Skeletal muscle tissue (tissue), 4 donors: Measurements from ENCODE around the gene LHFPL6. TPM values are rescaled to one million over a fixed set of nuclear protein-coding genes. Genes with fewer than 3 reads are reported as not detected.
A peak's percentile ranks its signal among the peaks of the same experiment; 100 is the strongest.

ENCODE experiments used
- H3K27ac ChIP-seq: one replicate; pipeline ENCODE4 v1.7.0; 2013; ENCODE audit warnings: mild to moderate bottlenecking, low read depth, low read length, inconsistent platforms
- H3K27me3 ChIP-seq, 3 donors: one replicate each; pipeline ENCODE4 v1.7.0; 2013; ENCODE audit warnings: low read length in 3 of 3; ENCODE audit not compliant: control insufficient read depth in 3 of 3, insufficient read depth in 3 of 3
- H3K36me3 ChIP-seq, 3 donors: one replicate each; pipeline ENCODE4 v1.7.0; 2013; ENCODE audit warnings: low read length in 3 of 3; ENCODE audit not compliant: control insufficient read depth in 3 of 3, insufficient read depth in 3 of 3
- H3K4me1 ChIP-seq, 3 donors: one replicate each; pipeline ENCODE4 v1.7.0; 2013; ENCODE audit warnings: low read length in 3 of 3, mild to moderate bottlenecking in 3 of 3; ENCODE audit not compliant: control insufficient read depth in 3 of 3, insufficient read depth in 3 of 3
- H3K4me3 ChIP-seq, 3 donors: one replicate each; pipeline ENCODE4 v1.7.0; 2013; ENCODE audit warnings: low read length in 3 of 3
- H3K9ac ChIP-seq, 3 donors: one replicate each; pipeline ENCODE4 v1.7.0; 2013; ENCODE audit warnings: low read length in 3 of 3, mild to moderate bottlenecking in 3 of 3, moderate library complexity in 2 of 3, low read depth in 1 of 3
- H3K9me3 ChIP-seq, 3 donors: one replicate each; pipeline ENCODE4 v1.7.0; 2013; ENCODE audit warnings: low read length in 3 of 3; ENCODE audit not compliant: control insufficient read depth in 3 of 3
- total RNA-seq: library from RNA; depleted of rRNA; stranded (reverse); fragments of >200 nt; gene quantifications from one replicate; pipeline ENCODE4 v1.2.3, GENCODE V29; 2014
- donor health status: Osteomylitis.

LHFPL6 gene
- total RNA-seq, 1 donor from 2014 or later = 32.4 TPM

- no peaks in the 10 kb centered on the region for H3K9me3 ChIP-seq
- H3K4me1 ChIP-seq = peaks cover 3 to 14% (median 5%) of the 10 kb centered on the region in 3 donors
- peak overlapping the region in 1 of 3 donors; percentile 46 for H3K4me3 ChIP-seq
- no peaks in the 10 kb centered on the region for H3K36me3 ChIP-seq
- peaks cover 0 to 3% (median 2%) of the 10 kb centered on the region in 3 donors for H3K27me3 ChIP-seq
- no peak overlapping the region for H3K27ac ChIP-seq
- no peak overlapping the region for H3K9ac ChIP-seq
Observed at GRCh38 chr13:39597838-39598237, 5.2 kb downstream of the LHFPL6 start.

DNA sequence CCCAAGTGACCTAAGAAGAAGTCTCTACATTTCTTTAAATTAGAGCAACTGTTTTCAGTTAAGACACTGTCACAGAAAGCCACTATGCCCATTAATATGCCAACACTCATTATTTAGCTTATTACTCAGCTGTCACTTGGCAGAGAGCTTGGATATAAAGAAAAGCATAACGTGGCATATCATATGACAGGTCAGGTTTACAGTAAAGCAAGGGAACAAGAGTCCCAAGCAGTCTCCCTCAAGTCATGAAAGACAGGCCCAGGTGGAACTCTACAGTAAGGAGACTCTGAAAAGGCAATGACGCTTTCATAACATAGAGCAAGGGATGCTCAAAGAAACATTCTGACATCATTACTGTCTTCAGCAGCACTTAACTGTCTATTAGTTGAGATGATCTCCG lies 6.3 kb downstream of the LHFPL6 start:
- Histone ChIP-seq H3K9ac (no peak overlapping the region), H3K36me3 (no peaks in the 10 kb centered on the region), H3K9me3 (no peaks in the 10 kb centered on the region), H3K4me1 (peaks cover 3 to 5% (median 4%) of the 10 kb centered on the region in 3 donors), H3K4me3 (no peak overlapping the region), H3K27ac (no peak overlapping the region), H3K27me3 (peaks cover 0 to 2% (median 0%) of the 10 kb centered on the region in 3 donors)

- Histone ChIP-seq H3K4me1 (peaks cover 3 to 5% (median 4%) of the 10 kb centered on the region in 3 donors), H3K27ac (no peak overlapping the region), H3K27me3 (peaks cover 0 to 2% (median 0%) of the 10 kb centered on the region in 3 donors), H3K4me3 (no peak overlapping the region), H3K9ac (no peak overlapping the region), H3K36me3 (no peaks in the 10 kb centered on the region), H3K9me3 (no peaks in the 10 kb centered on the region)
Observed at GRCh38 chr13:39596176-39596575, 6.8 kb downstream of the LHFPL6 start.

GRCh38 chr13:39590466-39591036 lies 12.4 kb downstream of the LHFPL6 start:
- Histone ChIP-seq H3K27me3 (peaks cover 0 to 3% (median 0%) of the 10 kb centered on the region in 3 donors), H3K36me3 (no peaks in the 10 kb centered on the region), H3K4me1 (peaks cover 0 to 3% (median 0%) of the 10 kb centered on the region in 3 donors), H3K9me3 (no peaks in the 10 kb centered on the region), H3K4me3 (no peak overlapping the region), H3K9ac (no peak overlapping the region), H3K27ac (no peak overlapping the region)

DNA sequence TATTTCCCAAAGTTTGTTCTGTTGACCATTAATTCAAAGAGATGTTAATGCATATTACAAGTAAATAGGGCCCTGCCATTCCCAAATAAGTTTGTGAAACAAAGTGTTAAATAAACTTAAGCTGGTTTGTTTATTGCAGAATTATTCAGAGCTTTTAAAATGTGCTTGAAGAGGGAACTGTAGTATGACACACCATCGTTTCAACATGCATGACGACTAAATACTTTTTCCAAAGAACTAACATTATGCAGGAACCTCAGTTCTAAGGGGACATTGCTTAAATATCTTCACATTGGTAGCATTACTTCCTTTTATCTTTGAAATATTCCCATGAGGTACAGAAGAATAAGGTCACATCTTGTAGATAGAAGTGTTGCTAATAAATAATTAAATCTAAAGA lies 14.6 kb downstream of the LHFPL6 start:
- H3K4me3 ChIP-seq = no peak overlapping the region
- H3K9ac ChIP-seq = no peak overlapping the region
- peaks cover 0 to 3% (median 0%) of the 10 kb centered on the region in 3 donors for H3K4me1 ChIP-seq
- H3K27me3 ChIP-seq = peaks cover 0 to 3% (median 0%) of the 10 kb centered on the region in 3 donors
- H3K27ac ChIP-seq = no peak overlapping the region
- H3K9me3 ChIP-seq = no peaks in the 10 kb centered on the region
- no peaks in the 10 kb centered on the region for H3K36me3 ChIP-seq

- Histone ChIP-seq H3K27ac (no peak overlapping the region), H3K9ac (no peak overlapping the region), H3K4me3 (no peak overlapping the region), H3K9me3 (no peaks in the 10 kb centered on the region), H3K36me3 (no peaks in the 10 kb centered on the region), H3K27me3 (peaks cover 0 to 3% (median 0%) of the 10 kb centered on the region in 3 donors), H3K4me1 (peaks cover 0 to 3% (median 0%) of the 10 kb centered on the region in 3 donors)
Observed at GRCh38 chr13:39587939-39588338, 15.1 kb downstream of the LHFPL6 start.

DNA sequence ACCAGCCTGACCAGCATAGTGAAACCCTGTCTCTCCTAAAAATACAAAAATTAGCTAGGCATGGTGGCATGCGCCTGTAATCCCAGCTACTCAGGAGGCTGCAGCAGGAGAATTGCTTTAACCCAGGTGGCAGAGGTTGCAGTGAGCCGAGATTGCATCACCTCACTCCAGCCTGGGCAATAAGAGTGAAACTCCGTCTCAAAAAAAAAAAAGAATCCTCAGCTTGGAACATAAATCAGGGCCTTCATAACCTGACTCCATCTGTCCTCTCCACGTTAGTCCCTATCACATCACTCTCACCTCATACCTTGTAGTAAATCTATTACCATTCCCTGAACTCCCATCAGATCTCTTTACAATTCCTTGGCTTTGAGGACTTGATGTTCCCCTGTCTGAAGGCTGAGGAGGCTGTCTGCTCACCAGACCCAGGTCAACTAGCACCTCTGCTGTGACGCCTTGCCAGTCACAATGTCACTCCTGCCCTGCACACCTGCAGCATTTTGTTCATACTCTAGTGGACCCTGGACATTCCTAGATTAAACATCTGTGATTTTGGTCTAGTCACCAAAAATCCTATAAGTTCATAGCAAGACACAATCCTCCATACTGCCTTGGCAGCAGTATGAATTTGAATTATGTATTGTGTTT lies 15.9 kb downstream of the LHFPL6 start:
- Histone ChIP-seq H3K36me3 (no peaks in the 10 kb centered on the region), H3K9me3 (no peaks in the 10 kb centered on the region), H3K27ac (no peak overlapping the region), H3K4me1 (peaks cover 0 to 3% (median 0%) of the 10 kb centered on the region in 3 donors), H3K27me3 (peaks cover 0 to 3% (median 0%) of the 10 kb centered on the region in 3 donors), H3K9ac (no peak overlapping the region), H3K4me3 (no peak overlapping the region)

GRCh38 chr13:39586151-39586550 lies 16.8 kb downstream of the LHFPL6 start:
- H3K27ac ChIP-seq = no peak overlapping the region
- H3K9me3 ChIP-seq = no peaks in the 10 kb centered on the region
- H3K9ac ChIP-seq = no peak overlapping the region
- H3K4me1 ChIP-seq = peaks cover 0 to 3% (median 0%) of the 10 kb centered on the region in 3 donors
- no peak overlapping the region for H3K4me3 ChIP-seq
- no peaks in the 10 kb centered on the region for H3K36me3 ChIP-seq
- peaks cover 0 to 3% (median 0%) of the 10 kb centered on the region in 3 donors for H3K27me3 ChIP-seq

DNA sequence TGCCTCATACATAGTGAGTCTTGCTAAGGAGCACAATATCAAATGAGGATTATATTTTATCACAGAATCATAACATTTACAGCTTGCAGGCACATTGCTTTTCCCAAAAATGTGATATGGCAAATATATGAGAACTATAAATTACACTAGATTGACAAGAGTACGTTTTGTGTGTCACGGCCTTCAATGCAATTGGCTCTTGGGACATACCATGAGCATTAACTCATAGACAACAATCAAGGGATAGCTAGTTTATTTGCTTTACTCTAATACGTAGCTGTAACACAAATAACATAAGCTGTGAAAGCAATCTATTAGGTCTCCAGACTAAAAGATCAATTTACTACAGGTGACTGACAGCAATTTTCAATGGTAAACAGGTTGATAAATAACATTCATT lies 17.8 kb downstream of the LHFPL6 start:
- peaks cover 0 to 6% (median 0%) of the 10 kb centered on the region in 3 donors for H3K4me1 ChIP-seq
- no peak overlapping the region for H3K27ac ChIP-seq
- no peak overlapping the region for H3K4me3 ChIP-seq
- H3K36me3 ChIP-seq = no peaks in the 10 kb centered on the region
- no peak overlapping the region for H3K9ac ChIP-seq
- peaks cover 0 to 3% (median 0%) of the 10 kb centered on the region in 3 donors for H3K27me3 ChIP-seq
- H3K9me3 ChIP-seq = no peaks in the 10 kb centered on the region

DNA sequence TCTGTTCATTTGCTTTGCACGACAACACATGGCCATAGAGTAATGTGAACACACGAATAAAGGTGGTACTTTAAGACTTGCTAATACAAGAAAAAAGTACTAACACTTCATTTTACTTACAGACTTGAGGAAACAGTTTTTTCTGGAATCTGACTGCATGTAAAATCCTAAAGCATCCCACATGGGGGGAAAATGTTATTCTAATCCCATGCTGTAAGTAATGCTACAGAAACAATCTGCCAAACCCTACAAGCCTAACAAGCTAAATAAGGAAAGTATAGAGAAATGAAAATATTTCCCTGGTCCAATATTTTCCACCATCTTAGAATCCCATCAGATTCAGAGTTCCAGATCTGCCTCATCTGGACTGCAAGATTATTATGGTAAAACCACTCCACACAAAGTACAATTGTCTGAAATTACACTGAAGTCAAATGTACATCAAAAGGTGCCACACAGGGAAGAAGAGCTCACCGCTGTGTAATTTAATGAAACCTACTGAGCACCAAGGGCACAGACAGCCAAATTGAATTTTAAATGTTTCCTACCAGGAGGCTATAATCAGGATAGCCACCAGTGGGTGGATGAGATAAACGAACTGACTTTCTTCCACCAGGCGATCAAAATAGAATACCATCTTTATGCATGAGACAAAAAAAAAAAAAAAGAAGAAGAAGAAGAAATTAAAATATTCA lies 22.0 kb downstream of the LHFPL6 start:
- Histone ChIP-seq H3K4me3 (no peak overlapping the region), H3K27ac (no peak overlapping the region), H3K27me3 (no peaks in the 10 kb centered on the region), H3K9me3 (no peaks in the 10 kb centered on the region), H3K9ac (no peak overlapping the region), H3K4me1 (peaks cover 2 to 7% (median 3%) of the 10 kb centered on the region in 3 donors), H3K36me3 (no peaks in the 10 kb centered on the region)
